ENCODE measurements around the gene CCR5. TPM values are rescaled to one million over a fixed set of nuclear protein-coding genes. Genes with fewer than 3 reads are reported as not detected.

CCR5 gene
- total and polyA plus RNA-seq, 2 of the 13 experiments (the other 11 are each of a cell fraction or from before 2014, with no cell fraction given) = not detected

GRCh38 chr3:46359733-46360493 lies 10.8 kb upstream of the CCR5 start:
- no peak overlapping the region for H3K4me3 ChIP-seq (replicated peaks in 1 of 3; ENCODE audit: insufficient read depth in 1 of 3, low read depth in 2 of 3, low read length in 3 of 3)
- no peak overlapping the region for H3K9ac ChIP-seq (ENCODE audit: insufficient read depth, low read depth, low read length)
- no peak overlapping the region for H3K27ac ChIP-seq (ENCODE audit: extremely low read length, insufficient read depth, low read length)
- ATAC-seq (no peak), DNase-seq (ENCODE audit: low spot score) (no peak), FAIRE-seq (no peak)
- WGBS (ENCODE audit: low lambda C conversion rate) = 34% methylated on average over 11 of the region's 11 CpGs
- TF ChIP-seq XRCC5 (optimal IDR thresholded peaks at IDR 0.05; ENCODE audit: low read length) = no peak
- no peak for TF ChIP-seq ZNF441 (CRISPR knock-in tag; IDR thresholded peaks at IDR 0.05; ENCODE audit: borderline replicate concordance)
- no peak for TF ChIP-seq ZNF350 (CRISPR knock-in tag; IDR thresholded peaks at IDR 0.05; ENCODE audit: borderline replicate concordance, low read depth)
- TF ChIP-seq FIP1L1 (IDR thresholded peaks at IDR 0.05; ENCODE audit: borderline replicate concordance, insufficient read depth, low read depth, low read length) = no peak
- no peak for TF ChIP-seq ZNF101 (CRISPR knock-in tag; IDR thresholded peaks at IDR 0.05; ENCODE audit: borderline replicate concordance, low read depth)
- no peak for TF ChIP-seq ZNF574 (CRISPR knock-in tag; IDR thresholded peaks at IDR 0.05)
- H2AFZ ChIP-seq (ENCODE audit: low read length) = no peak overlapping the region
- in situ Hi-C loops (cut with HindIII; ENCODE audit: extremely low pct_ligation_motif_present, low pct_unique_long_range_greater_than_20kb) (no loop called here), intact Hi-C loops (cut with micrococcal nuclease; ENCODE audit: unreplicated experiment) (no loop called here)
- ChIA-PET CTCF (ENCODE audit: low intra/inter-chr PET ratio, low total read pairs) (no interaction called here), POLR2A (no interaction called here)
- BruUV-seq (replicated peaks) = no TSS peak
- no peaks in the 10 kb centered on the region for H4K20me1 ChIP-seq (ENCODE audit: insufficient read depth, low read length)
- no peaks in the 10 kb centered on the region for H3K9me3 ChIP-seq (ENCODE audit: low read length)
- no peaks in the 10 kb centered on the region for H3K4me1 ChIP-seq (ENCODE audit: insufficient read depth, low read length)
- H3K4me2 ChIP-seq (ENCODE audit: low read depth, low read length) = no peak overlapping the region
- peaks cover 0 to 9% of the 10 kb centered on the region in 2 experiments; a peak in 2 of 5 replicates for H3K27me3 ChIP-seq (ENCODE audit: control insufficient read depth in 1 of 2, insufficient read depth in 2 of 2, low read length in 2 of 2)
- no peaks in the 10 kb centered on the region for H3K36me3 ChIP-seq (replicated peaks in 1 of 2; ENCODE audit: control insufficient read depth in 1 of 2, insufficient read depth in 2 of 2, low read length in 2 of 2)
- H3K79me2 ChIP-seq (ENCODE audit: insufficient read depth, low read length) = no peaks in the 10 kb centered on the region
